Activated B cell treated with CpG ODN at 0.5 μM for 24 hours (primary cell): ENCODE measurements around the gene TUBB1. TPM values are rescaled to one million over a fixed set of nuclear protein-coding genes. Genes with fewer than 3 reads are reported as not detected.

Source experiments
- ATAC-seq: fragments of 200-7000 bp; cut with Tn5 transposase; one replicate; pipeline ENCODE4 v1.10.0; 2021; ENCODE audit warnings: low read depth, mild to moderate bottlenecking, moderate library complexity
- CTCF ChIA-PET: fragments of 350-600 bp; sonication (Branson Sonifier 250); formaldehyde crosslinking; loops from one replicate; lab custom pipeline; 2021; ENCODE audit warnings: antibody characterized with exemption; lab: Charles Lee
- POLR2A ChIA-PET: fragments of 350-600 bp; sonication (Branson Sonifier 250); formaldehyde crosslinking; loops from one replicate; lab custom pipeline; 2021; ENCODE audit warnings: antibody characterized with exemption; lab: Charles Lee
- DNase-seq: peaks from one replicate; pipeline ENCODE4 v3.0.0; 2022
- H3K27ac Mint-ChIP-seq: one replicate; pipeline ENCODE4 v1.8.0; 2020; ENCODE audit warnings: mixed read lengths
- H3K27me3 Mint-ChIP-seq: one replicate; pipeline ENCODE4 v1.8.0; 2021; ENCODE audit warnings: mixed read lengths
- H3K36me3 Mint-ChIP-seq: one replicate; pipeline ENCODE4 v1.8.0; 2021; ENCODE audit warnings: low read depth, mixed read lengths
- H3K4me1 Mint-ChIP-seq: one replicate; pipeline ENCODE4 v1.8.0; 2021; ENCODE audit warnings: mixed read lengths
- H3K4me3 Mint-ChIP-seq: one replicate; pipeline ENCODE4 v1.8.0; 2020; ENCODE audit warnings: mild to moderate bottlenecking, mixed read lengths
- H3K9me3 Mint-ChIP-seq: one replicate; pipeline ENCODE4 v1.8.0; 2020; ENCODE audit warnings: mixed read lengths
- CTCF ChIP-seq: fragments of 200-600 bp; IDR thresholded peaks from one replicate; pipeline ENCODE4 v1.8.0; 2022; ENCODE audit warnings: antibody characterized with exemption, mild to moderate bottlenecking
- intact Hi-C: fragments of 100-400 bp; cut with micrococcal nuclease; formaldehyde crosslinking; loops from one replicate; pipeline ENCODE4 v1.15.1; 2024
- total RNA-seq: library from RNA; stranded (reverse); gene quantifications from 2 replicates; pipeline ENCODE4 v1.2.3, GENCODE V29; 2022

Gene TUBB1
- total RNA-seq, 1 donor from 2014 or later = 0.09 TPM

- H3K4me3 Mint-ChIP-seq = peak overlapping the region; percentile 20
These were observed 45.4 kb upstream of the TUBB1 start for GRCh38 chr20:58973866-58974265.

DNA sequence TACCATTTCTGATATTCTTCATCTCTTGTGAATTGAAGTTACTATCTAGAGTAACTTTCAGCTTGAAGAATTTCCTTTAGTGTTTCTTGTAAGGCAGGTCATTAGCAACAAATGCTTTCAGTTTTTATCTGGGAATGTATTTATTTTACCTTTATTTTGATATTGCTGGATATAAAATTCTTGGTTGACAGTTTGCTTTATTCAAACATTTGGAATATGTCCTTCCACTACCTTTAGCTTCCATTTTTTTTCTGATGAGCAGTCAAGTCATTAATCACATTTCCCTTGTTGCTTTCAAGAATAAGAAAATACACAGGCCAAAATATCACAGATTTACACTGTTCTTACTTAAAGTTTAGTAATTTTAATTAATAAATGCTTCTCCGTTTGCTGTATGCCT, 43.9 kb upstream of the TUBB1 start:
- no peak for TF ChIP-seq CTCF
- Mint-ChIP-seq H3K27ac (no peak overlapping the region), H3K27me3 (no peaks in the 10 kb centered on the region), H3K9me3 (peaks cover 7% of the 10 kb centered on the region), H3K4me3 (no peak overlapping the region), H3K36me3 (no peaks in the 10 kb centered on the region), H3K4me1 (peaks cover 23% of the 10 kb centered on the region)
- CTCF ChIA-PET = no interaction called here
- POLR2A ChIA-PET = no interaction called here
- DNase-seq (no peak), ATAC-seq (no peak)
- intact Hi-C loops = no loop called here

More at GRCh38 chr20:58973866-58974265, 45.4 kb upstream of the TUBB1 start:
- H3K36me3 Mint-ChIP-seq = no peaks in the 10 kb centered on the region
- ChIA-PET CTCF (no interaction called here), POLR2A (interaction anchor here (0.6 to 0.7 kb wide), 2 partner anchors 69 to 70 kb away, joined by 3 read pairs; partner anchors contain the start of gene PRELID3B)
- ATAC-seq (no peak), DNase-seq (no peak)
- H3K9me3 Mint-ChIP-seq = peaks cover 7% of the 10 kb centered on the region
- TF ChIP-seq CTCF = no peak
- H3K27me3 Mint-ChIP-seq = no peaks in the 10 kb centered on the region
- H3K27ac Mint-ChIP-seq = peak overlapping the region; percentile 60
- intact Hi-C loops = no loop called here
- H3K4me1 Mint-ChIP-seq = peaks cover 31% of the 10 kb centered on the region

DNA sequence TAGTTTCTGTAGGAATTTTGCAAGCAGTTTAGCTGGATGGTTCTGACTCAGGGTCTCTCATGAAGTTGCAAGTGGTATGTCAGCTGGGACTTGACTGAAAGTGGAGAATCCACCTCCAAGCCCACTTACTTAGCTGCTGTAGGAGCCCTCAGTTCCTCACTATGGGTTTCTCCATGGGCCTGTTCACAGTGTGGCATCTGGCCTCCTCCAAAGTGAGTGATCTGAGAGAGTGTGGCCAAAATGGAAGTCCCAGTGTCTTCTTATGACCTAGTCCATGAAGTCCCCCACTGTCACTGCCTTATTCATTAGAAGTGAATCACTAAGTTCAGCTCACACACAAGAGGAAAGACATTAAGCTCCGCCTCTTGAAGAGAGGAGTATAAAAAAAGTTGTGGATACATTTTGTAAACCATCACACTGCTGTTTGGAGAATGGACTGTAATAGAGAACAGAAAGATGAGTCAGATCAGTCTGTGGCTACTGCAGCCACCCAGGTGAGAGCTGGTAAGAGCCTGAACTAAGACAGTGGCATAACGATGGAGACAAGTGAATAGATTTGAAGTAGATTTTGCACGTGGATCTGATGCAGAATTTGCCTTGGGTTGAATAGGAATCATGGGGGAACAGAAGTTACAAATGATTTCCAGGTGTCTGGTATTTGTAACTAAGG, 43.0 kb upstream of the TUBB1 start:
- H3K9me3 Mint-ChIP-seq = peaks cover 7% of the 10 kb centered on the region
- H3K27ac Mint-ChIP-seq = no peak overlapping the region
- intact Hi-C loops = no loop called here
- ChIA-PET CTCF (no interaction called here), POLR2A (no interaction called here)
- no peaks in the 10 kb centered on the region for H3K27me3 Mint-ChIP-seq
- no peak for TF ChIP-seq CTCF
- H3K4me1 Mint-ChIP-seq = peaks cover 21% of the 10 kb centered on the region
- no peak for DNase-seq
- no peak for ATAC-seq
- H3K4me3 Mint-ChIP-seq = no peak overlapping the region
- no peaks in the 10 kb centered on the region for H3K36me3 Mint-ChIP-seq

GRCh38 chr20:58978351-58979190, 40.7 kb upstream of the TUBB1 start:
- intact Hi-C loops = no loop called here
- POLR2A ChIA-PET = interaction anchor here (0.6 to 1.6 kb wide), 10 partner anchors 8 to 90 kb away, joined by 3 to 9 read pairs (median 4); partner anchors contain the start of gene ATP5F1E
- H3K27ac Mint-ChIP-seq = peak overlapping the region; percentile 36

More at GRCh38 chr20:58978351-58979190, 40.7 kb upstream of the TUBB1 start:
- Mint-ChIP-seq H3K9me3 (peaks cover 7% of the 10 kb centered on the region), H3K27me3 (no peaks in the 10 kb centered on the region), H3K4me1 (peaks cover 37% of the 10 kb centered on the region), H3K36me3 (peaks cover 3% of the 10 kb centered on the region), H3K4me3 (peak overlapping the region; percentile 58)
- CTCF ChIA-PET = interaction anchor here (0.6 kb wide), 1 partner anchor 12 kb away, joined by 3 read pairs; no protein-coding TSS in a partner anchor
- no peak for DNase-seq
- TF ChIP-seq CTCF = no peak
- no peak for ATAC-seq
